Fibroblast of the aortic adventitia (primary cell): Measurements from ENCODE around the gene SAFB. TPM values are rescaled to one million over a fixed set of nuclear protein-coding genes. Genes with fewer than 3 reads are reported as not detected.
A peak's percentile ranks its signal among the peaks of the same experiment; 100 is the strongest.

Source experiments
- DNase-seq: peaks from one replicate; pipeline ENCODE4 v3.0.0-alpha.2; 2010; ENCODE audit warnings: low read depth
- H3K4me3 ChIP-seq: 2 replicates; pipeline ENCODE4 v1.5.1; 2011; ENCODE audit warnings: low read depth, mild to moderate bottlenecking, control low read depth, low read length, moderate library complexity
- total RNA-seq: library from RNA; depleted of rRNA; stranded (reverse); fragments of >200 nt; gene quantifications from 2 replicates; pipeline ENCODE4 v1.2.3, GENCODE V29; 2012; ENCODE audit warnings: low replicate concordance
- TF ChIP-seq, protein P1 (sequence below): IDR thresholded peaks from 2 replicates; pipeline ENCODE4 v1.5.1; 2011; ENCODE audit warnings: mild to moderate bottlenecking, low read length, control low read depth, inconsistent platforms; ENCODE audit not compliant: insufficient read depth

Gene SAFB
- total RNA-seq, 1 donor, result 43.5 TPM

DNA sequence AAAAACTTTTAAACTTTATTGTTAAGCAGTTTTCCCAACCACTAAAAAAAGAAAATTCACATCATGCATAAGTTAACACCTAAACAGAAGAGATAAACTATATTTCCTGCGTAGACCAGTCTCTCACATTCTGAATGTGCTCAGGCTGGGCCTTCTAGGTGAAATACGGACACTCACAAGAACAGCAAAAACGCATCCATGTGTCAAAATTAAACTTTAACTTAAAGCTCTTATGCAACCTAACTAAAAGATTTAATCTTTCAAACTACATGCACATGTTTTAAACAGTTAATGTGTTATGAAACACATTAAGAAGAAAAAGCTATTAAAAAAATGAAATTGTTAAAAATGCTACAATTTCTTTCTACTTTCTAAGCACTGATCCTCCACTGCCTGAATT, 2.9 kb upstream of the SAFB start:
- no peak overlapping the region for H3K4me3 ChIP-seq
- DNase-seq, result no peak
- TF ChIP-seq, protein P1, sequence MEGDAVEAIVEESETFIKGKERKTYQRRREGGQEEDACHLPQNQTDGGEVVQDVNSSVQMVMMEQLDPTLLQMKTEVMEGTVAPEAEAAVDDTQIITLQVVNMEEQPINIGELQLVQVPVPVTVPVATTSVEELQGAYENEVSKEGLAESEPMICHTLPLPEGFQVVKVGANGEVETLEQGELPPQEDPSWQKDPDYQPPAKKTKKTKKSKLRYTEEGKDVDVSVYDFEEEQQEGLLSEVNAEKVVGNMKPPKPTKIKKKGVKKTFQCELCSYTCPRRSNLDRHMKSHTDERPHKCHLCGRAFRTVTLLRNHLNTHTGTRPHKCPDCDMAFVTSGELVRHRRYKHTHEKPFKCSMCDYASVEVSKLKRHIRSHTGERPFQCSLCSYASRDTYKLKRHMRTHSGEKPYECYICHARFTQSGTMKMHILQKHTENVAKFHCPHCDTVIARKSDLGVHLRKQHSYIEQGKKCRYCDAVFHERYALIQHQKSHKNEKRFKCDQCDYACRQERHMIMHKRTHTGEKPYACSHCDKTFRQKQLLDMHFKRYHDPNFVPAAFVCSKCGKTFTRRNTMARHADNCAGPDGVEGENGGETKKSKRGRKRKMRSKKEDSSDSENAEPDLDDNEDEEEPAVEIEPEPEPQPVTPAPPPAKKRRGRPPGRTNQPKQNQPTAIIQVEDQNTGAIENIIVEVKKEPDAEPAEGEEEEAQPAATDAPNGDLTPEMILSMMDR, result no peak

DNA sequence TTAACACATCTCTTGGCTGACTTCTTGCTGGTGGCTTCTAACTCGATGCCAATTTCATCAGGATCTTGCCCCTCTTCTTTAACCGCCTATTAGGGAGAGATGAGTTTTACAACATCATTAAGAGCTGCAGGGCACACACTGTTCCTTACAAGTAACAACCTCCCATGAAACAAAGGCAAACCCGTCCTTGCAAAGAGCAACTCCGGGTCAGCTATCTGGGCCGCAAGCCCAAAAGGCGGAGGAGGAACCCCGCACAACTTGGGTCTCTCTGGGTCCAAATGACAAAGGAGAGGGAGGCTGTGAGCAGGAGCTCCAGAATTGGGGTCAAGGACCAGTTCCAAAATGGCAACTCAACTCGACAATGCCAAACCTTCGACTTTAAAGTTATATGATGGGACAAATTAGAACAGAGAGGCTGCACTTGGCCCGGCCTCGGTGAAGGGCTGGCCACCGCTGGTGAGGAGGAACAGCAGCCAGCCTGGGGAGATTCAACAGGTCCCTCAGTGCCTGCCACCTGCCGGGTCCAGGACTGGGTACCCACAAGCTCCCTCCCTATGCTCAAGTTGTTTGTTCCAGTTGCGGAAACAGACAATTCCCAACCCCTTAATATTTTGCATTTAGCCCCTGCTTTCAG, 1.5 kb upstream of the SAFB start:
- H3K4me3 ChIP-seq, result peak overlapping the region; percentile 98
- DNase-seq, result peak; percentile 13
- TF ChIP-seq, protein P1, result no peak

DNA sequence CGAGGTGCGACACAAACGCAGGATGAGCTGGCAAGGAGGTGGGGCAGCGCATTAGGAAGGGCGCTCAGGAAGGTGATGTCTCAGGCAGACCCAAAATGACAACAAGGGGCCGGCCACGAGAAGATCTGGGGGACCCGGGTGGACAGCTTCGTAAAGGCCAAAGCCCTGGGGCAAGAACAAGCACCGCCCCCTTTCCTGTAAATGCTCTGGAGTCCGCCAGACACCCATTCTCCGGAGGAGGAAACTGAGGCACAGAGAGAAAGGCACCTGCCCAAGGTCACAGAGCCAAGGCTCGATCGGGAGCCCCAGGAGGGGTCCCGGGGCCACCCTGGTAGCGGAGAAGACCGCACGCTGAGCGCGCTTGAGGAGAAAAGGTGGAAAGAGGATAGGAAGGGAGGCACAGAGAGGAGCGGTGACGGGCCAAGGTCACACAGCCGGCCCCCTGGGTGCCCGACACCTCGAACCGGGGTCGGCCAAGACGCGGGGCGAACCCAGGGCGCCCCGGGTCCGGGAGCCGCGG, 878 bp upstream of the SAFB start:
- DNase-seq, result peak; percentile 9
- TF ChIP-seq, protein P1, result no peak
- H3K4me3 ChIP-seq, result peak overlapping the region; percentile 98

DNA sequence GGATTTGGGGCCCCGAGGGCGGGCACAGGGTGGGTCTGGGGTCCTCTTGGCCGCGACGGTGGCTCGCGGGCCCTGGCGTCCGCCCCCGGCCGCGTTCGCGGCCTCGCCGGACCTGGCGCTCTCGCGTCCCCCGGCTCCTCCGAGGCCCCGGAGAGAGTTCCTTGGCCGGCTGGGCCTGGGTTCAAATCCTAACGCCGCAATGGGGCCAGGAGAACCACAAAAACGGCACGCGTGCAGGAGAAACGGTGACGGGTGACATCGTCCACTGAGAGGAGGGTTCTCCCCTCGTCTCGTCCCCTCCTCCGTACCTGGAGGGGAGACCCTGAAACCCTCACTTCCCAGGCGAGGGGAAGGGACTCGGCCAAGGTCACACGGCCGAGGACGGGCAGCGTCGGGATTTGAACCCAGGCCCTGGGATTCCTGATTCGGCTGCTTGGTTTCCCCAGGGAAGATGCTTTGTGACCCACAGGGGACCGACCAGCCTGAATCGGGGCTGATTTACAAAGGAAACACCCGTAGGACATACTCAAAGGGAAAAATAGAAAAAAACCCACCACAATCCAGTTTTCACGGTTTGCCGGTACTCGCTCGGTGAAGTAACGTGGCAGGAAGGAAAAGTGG, 624 bp downstream of the SAFB start:
- TF ChIP-seq, protein P1, result no peak
- peak overlapping the region; percentile 99 for H3K4me3 ChIP-seq
- DNase-seq, result no peak

DNA sequence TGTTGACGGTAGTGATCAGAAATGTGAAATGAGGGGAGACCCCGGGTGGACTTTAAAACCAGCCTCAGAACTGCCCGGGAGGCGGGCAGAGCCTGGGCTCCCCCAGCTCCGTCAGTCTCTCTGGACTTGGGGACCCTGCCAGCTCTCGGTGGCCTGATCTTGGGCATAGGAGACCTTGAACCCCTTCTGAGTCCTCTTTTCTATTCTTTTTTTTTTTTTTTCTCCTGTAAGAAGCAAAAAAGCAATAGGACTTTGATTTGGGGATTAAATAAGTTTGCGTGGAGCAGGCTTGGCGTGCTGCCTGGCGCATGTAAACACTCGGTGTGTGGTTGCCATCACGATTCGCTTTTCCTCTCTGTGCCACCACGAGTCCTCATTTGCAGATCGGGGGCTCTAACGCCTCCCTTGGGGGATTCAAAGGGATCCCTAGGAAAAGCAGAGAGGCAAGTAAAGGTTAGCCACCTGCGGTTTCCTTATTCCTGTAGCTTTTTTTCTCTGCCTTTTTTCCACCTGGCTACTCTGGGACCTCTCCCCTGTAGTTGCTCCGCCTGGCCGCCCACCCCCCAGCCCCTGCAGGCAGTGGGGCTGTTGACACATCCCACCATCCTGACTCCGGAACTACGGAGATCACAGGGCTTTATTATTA, 1.3 kb downstream of the SAFB start:
- DNase-seq, result peak; percentile 58
- TF ChIP-seq, protein P1, result no peak
- H3K4me3 ChIP-seq, result peak overlapping the region; percentile 99

DNA sequence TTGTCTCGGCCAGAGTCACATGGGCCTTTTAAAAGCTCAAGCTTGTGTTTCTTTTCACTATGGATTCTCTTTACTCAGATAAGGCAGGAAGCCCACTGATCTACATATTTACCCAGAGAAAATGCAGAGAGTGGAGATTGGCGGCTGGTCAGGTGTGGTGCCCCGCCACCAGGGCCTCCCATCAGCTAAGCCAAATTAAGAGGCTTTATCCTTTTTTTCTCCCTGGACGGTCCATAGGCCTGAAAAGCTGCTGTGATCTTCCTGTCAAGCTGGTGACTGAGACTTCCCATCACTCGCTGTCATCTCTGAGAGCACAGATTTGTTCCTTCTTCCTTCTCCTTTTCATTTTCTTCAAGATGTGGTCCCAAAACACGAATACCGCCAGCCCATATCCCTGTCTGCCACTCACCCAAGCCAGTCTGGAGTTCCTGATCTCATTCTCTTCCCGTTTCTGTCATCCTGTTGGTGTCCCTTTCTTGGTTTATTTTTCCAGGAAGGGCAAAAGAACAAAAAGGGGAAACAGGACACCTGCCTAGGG, 1.9 kb downstream of the SAFB start:
- no peak for DNase-seq
- H3K4me3 ChIP-seq, result peak overlapping the region; percentile 99
- TF ChIP-seq, protein P1, result no peak
